Activated B cell treated with CpG ODN at 0.5 μM for 24 hours (primary cell): ENCODE data around the gene PRR32. TPM values are rescaled to one million over a fixed set of nuclear protein-coding genes. Genes with fewer than 3 reads are reported as not detected.
"Not testable (repeated sequence)": the region's sequence is repeated elsewhere in the genome, so short reads cannot be mapped to it uniquely, and the experiment has no call there.

Source experiments
- ATAC-seq: fragments of 200-7000 bp; cut with Tn5 transposase; one replicate; pipeline ENCODE4 v1.10.0; 2021; ENCODE audit warnings: low read depth, mild to moderate bottlenecking, moderate library complexity
- CTCF ChIA-PET: fragments of 350-600 bp; sonication (Branson Sonifier 250); formaldehyde crosslinking; loops from one replicate; lab custom pipeline; 2021; ENCODE audit warnings: antibody characterized with exemption; lab: Charles Lee
- POLR2A ChIA-PET: fragments of 350-600 bp; sonication (Branson Sonifier 250); formaldehyde crosslinking; loops from one replicate; lab custom pipeline; 2021; ENCODE audit warnings: antibody characterized with exemption; lab: Charles Lee
- DNase-seq: peaks from one replicate; pipeline ENCODE4 v3.0.0; 2022
- H3K27ac Mint-ChIP-seq: one replicate; pipeline ENCODE4 v1.8.0; 2020; ENCODE audit warnings: mixed read lengths
- H3K27me3 Mint-ChIP-seq: one replicate; pipeline ENCODE4 v1.8.0; 2021; ENCODE audit warnings: mixed read lengths
- H3K36me3 Mint-ChIP-seq: one replicate; pipeline ENCODE4 v1.8.0; 2021; ENCODE audit warnings: low read depth, mixed read lengths
- H3K4me1 Mint-ChIP-seq: one replicate; pipeline ENCODE4 v1.8.0; 2021; ENCODE audit warnings: mixed read lengths
- H3K4me3 Mint-ChIP-seq: one replicate; pipeline ENCODE4 v1.8.0; 2020; ENCODE audit warnings: mild to moderate bottlenecking, mixed read lengths
- H3K9me3 Mint-ChIP-seq: one replicate; pipeline ENCODE4 v1.8.0; 2020; ENCODE audit warnings: mixed read lengths
- CTCF ChIP-seq: fragments of 200-600 bp; IDR thresholded peaks from one replicate; pipeline ENCODE4 v1.8.0; 2022; ENCODE audit warnings: antibody characterized with exemption, mild to moderate bottlenecking
- intact Hi-C: fragments of 100-400 bp; cut with micrococcal nuclease; formaldehyde crosslinking; loops from one replicate; pipeline ENCODE4 v1.15.1; 2024
- total RNA-seq: library from RNA; stranded (reverse); gene quantifications from 2 replicates; pipeline ENCODE4 v1.2.3, GENCODE V29; 2022

Gene PRR32
- total RNA-seq: not detected in 2 replicates

- POLR2A ChIA-PET: no interaction called here
- intact Hi-C loops: no loop called here
- Mint-ChIP-seq H3K4me3 (no peak within 1 kb of the TSS), H3K27ac (no peak within 1 kb of the TSS), H3K36me3 (no peaks in the 10 kb centered on the region), H3K9me3 (no peaks in the 10 kb centered on the region), H3K27me3 (no peaks in the 10 kb centered on the region), H3K4me1 (no peaks in the 10 kb centered on the region)
- ATAC-seq (no peak), DNase-seq (no peak)
- CTCF ChIA-PET: no interaction called here
- no peak for TF ChIP-seq CTCF
Observed at GRCh38 chrX:126819429-126819828, at the start of gene PRR32. TSS of gene PRR32 (plus strand) at chrX:126819729. CDS start at chrX:126819844, 115 bp downstream.

- TF ChIP-seq CTCF: no peak
- CTCF ChIA-PET: no interaction called here
- Mint-ChIP-seq H3K27ac (no peak overlapping the region), H3K4me1 (no peaks in the 10 kb centered on the region), H3K27me3 (no peaks in the 10 kb centered on the region), H3K4me3 (no peak overlapping the region), H3K9me3 (peaks cover 2% of the 10 kb centered on the region), H3K36me3 (no peaks in the 10 kb centered on the region)
- DNase-seq: no peak
- intact Hi-C loops: no loop called here
- ATAC-seq: no peak
- POLR2A ChIA-PET: no interaction called here
Observed at GRCh38 chrX:126770179-126770578, 49.4 kb upstream of the PRR32 start.

- DNase-seq (no peak), ATAC-seq (no peak)
- TF ChIP-seq CTCF: no peak
- Mint-ChIP-seq H3K27ac (no peak overlapping the region), H3K9me3 (no peaks in the 10 kb centered on the region), H3K27me3 (no peaks in the 10 kb centered on the region), H3K36me3 (no peaks in the 10 kb centered on the region), H3K4me1 (no peaks in the 10 kb centered on the region), H3K4me3 (no peak overlapping the region)
- ChIA-PET CTCF (no interaction called here), POLR2A (no interaction called here)
- intact Hi-C loops: no loop called here
Observed at GRCh38 chrX:126785539-126785938, 34.0 kb upstream of the PRR32 start.

- no peak overlapping the region for H3K4me3 Mint-ChIP-seq
- ATAC-seq (no peak), DNase-seq (no peak)
- H3K36me3 Mint-ChIP-seq: no peaks in the 10 kb centered on the region
- no peaks in the 10 kb centered on the region for H3K27me3 Mint-ChIP-seq
- ChIA-PET POLR2A (no interaction called here), CTCF (no interaction called here)
- intact Hi-C loops: no loop called here
- H3K4me1 Mint-ChIP-seq: no peaks in the 10 kb centered on the region
- no peaks in the 10 kb centered on the region for H3K9me3 Mint-ChIP-seq
- no peak overlapping the region for H3K27ac Mint-ChIP-seq
- no peak for TF ChIP-seq CTCF
Observed at GRCh38 chrX:126799059-126799458, 20.5 kb upstream of the PRR32 start.

- ATAC-seq, H3K4me1 Mint-ChIP-seq, intact Hi-C loops, H3K4me3 Mint-ChIP-seq, POLR2A ChIA-PET, DNase-seq, H3K36me3 Mint-ChIP-seq, H3K27ac Mint-ChIP-seq, CTCF ChIA-PET, H3K27me3 Mint-ChIP-seq, H3K9me3 Mint-ChIP-seq: not testable (repeated sequence)
Observed at GRCh38 chrX:126806784-126807183, 12.7 kb upstream of the PRR32 start.

GRCh38 chrX:126815806-126816205 is 3.7 kb upstream of the PRR32 start:
- H3K36me3 Mint-ChIP-seq: no peaks in the 10 kb centered on the region
- ATAC-seq (no peak), DNase-seq (no peak)
- no peak for TF ChIP-seq CTCF
- H3K4me1 Mint-ChIP-seq: no peaks in the 10 kb centered on the region
- no peaks in the 10 kb centered on the region for H3K9me3 Mint-ChIP-seq
- H3K27me3 Mint-ChIP-seq: no peaks in the 10 kb centered on the region
- no peak overlapping the region for H3K27ac Mint-ChIP-seq
- CTCF ChIA-PET: no interaction called here
- no peak overlapping the region for H3K4me3 Mint-ChIP-seq
- intact Hi-C loops: no loop called here
- POLR2A ChIA-PET: no interaction called here
